Measurements from ENCODE around the gene KCNMB3.

KCNMB3 gene

DNA sequence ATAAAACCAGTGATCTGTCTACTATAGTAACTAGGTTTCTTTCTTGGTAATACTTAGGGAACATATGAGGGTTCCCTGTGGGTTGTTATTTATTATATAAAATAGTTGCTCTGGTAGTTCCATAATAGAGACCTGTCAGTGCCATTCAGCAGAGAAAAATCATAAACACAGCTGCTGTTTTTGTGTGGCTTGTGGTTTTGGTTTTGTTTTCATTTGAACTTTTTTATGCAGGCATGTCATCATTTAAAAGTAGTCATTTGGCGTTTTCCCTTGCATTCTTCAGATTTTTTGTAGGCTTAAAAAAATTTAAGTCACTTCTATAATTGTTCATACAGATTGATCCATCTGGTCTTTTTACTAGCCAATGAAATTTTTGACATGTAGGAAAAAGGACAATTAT lies 54.8 kb downstream of the KCNMB3 start:
- H3K4me3 ChIP-seq (ENCODE audit: low read depth, low read length) = no peak overlapping the region
- TF ChIP-seq, protein P1, sequence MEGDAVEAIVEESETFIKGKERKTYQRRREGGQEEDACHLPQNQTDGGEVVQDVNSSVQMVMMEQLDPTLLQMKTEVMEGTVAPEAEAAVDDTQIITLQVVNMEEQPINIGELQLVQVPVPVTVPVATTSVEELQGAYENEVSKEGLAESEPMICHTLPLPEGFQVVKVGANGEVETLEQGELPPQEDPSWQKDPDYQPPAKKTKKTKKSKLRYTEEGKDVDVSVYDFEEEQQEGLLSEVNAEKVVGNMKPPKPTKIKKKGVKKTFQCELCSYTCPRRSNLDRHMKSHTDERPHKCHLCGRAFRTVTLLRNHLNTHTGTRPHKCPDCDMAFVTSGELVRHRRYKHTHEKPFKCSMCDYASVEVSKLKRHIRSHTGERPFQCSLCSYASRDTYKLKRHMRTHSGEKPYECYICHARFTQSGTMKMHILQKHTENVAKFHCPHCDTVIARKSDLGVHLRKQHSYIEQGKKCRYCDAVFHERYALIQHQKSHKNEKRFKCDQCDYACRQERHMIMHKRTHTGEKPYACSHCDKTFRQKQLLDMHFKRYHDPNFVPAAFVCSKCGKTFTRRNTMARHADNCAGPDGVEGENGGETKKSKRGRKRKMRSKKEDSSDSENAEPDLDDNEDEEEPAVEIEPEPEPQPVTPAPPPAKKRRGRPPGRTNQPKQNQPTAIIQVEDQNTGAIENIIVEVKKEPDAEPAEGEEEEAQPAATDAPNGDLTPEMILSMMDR (conservative IDR thresholded peaks at IDR 0.05; ENCODE audit: low read depth, low read length) = no peak
- DNase-seq (ENCODE audit: low read depth) = peak; percentile 93

DNA sequence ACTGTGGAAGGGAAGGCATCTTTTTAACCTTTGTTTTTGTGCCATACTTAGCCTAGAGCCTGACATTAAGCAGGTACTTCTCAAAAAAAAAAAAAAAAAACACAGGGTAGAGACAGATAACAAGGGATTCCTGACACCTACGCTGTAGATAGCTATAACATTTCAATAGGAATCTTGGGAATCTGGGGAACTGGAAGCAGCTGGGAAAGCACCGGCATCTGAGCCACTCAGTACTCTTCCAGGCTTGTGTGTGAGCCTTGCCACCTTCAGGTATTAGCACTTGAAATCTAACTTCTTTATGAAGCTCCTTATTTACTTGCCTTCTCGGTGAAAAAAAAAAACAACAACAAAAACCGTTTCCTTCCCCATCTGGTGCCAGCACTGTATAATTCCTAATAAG lies 56.0 kb downstream of the KCNMB3 start:
- H3K4me3 ChIP-seq (ENCODE audit: low read depth, low read length) = no peak overlapping the region
- DNase-seq (ENCODE audit: low read depth) = no peak
- TF ChIP-seq, protein P1 (conservative IDR thresholded peaks at IDR 0.05; ENCODE audit: low read depth, low read length) = no peak

All from choroid plexus epithelial cell (primary cell).